HCT116 (cell line): ENCODE measurements around the gene PEAK1. TPM values are rescaled to one million over a fixed set of nuclear protein-coding genes. Genes with fewer than 3 reads are reported as not detected.

Experiments
- ATAC-seq: fragments of 200-7000 bp; cut with Tn5 transposase; 2 replicates; pipeline ENCODE4 v1.9.1; 2020; ENCODE audit warnings: mild to moderate bottlenecking, moderate library complexity
- BruUV-seq: library from RNA; stranded (reverse); fragments of 400-500 nt; replicated peaks from 2 replicates; lab custom pipeline; 2021; lab: Mats Ljungman, UMichigan
- CTCF ChIA-PET: fragments of 300-600 bp; sonication (Branson Sonifier 250); formaldehyde crosslinking; loops from one replicate; lab custom pipeline; 2021; ENCODE audit warnings: antibody characterized with exemption; lab: Charles Lee
- POLR2A ChIA-PET: fragments of 300-600, 350-600 bp; sonication (Branson Sonifier 250); formaldehyde crosslinking; loops from one replicate; lab custom pipeline; 2021; ENCODE audit warnings: antibody characterized with exemption; lab: Charles Lee
- RAD21 ChIA-PET, 2 experiments: fragments of 300-600 bp; sonication (Branson Sonifier 250); formaldehyde crosslinking; loops; one replicate each; lab custom pipeline; 2023; ENCODE audit warnings: low total read pairs in 2 of 2; ENCODE audit not compliant: uncharacterized antibody in 2 of 2, unreplicated experiment in 2 of 2, low non-redundant PET in 1 of 2; lab: Charles Lee
- DNase-seq: peaks from one replicate; pipeline ENCODE4 v3.0.0-alpha.2; 2010; ENCODE audit warnings: low read depth, low spot score
- H2AFZ ChIP-seq: fragments of 200-600 bp; shearing (Covaris generic), sonication (generic); 2 replicates; pipeline ENCODE4 v1.6.1; 2017; ENCODE audit warnings: low read depth, mixed run types, mixed read lengths, antibody characterized with exemption, low read length; ENCODE audit not compliant: poor library complexity, severe bottlenecking
- H3K27ac ChIP-seq: 2 replicates; pipeline ENCODE4 v1.5.1; 2012; ENCODE audit warnings: low read depth, low read length
- H3K27me3 ChIP-seq: fragments of 200-600 bp; sonication (generic); 2 replicates; pipeline ENCODE4 v1.6.1; 2016; ENCODE audit warnings: mixed run types, low read length, mixed read lengths; ENCODE audit not compliant: insufficient read depth
- H3K36me3 ChIP-seq, 2 experiments: fragments of 200-500 bp in 1 of 2; fragments of 200-600 bp in 1 of 2; sonication (Bioruptor generic) in 1 of 2; sonication (generic) in 1 of 2; 2 replicates each; pipeline versions ENCODE4 v1.5.1 to v1.6.1; 2014 to 2016; ENCODE audit warnings: low read length in 2 of 2, inconsistent platforms in 1 of 2, mixed read lengths in 1 of 2, mixed run types in 1 of 2; ENCODE audit not compliant: insufficient read depth in 2 of 2, control insufficient read depth in 1 of 2
- H3K4me1 ChIP-seq, 2 experiments: fragments of 200-600 bp in 1 of 2; sonication (generic) in 1 of 2; 2 replicates each; pipeline versions ENCODE4 v1.5.1 to v1.6.1; 2012 to 2017; ENCODE audit warnings: low read length in 2 of 2, inconsistent platforms in 1 of 2, mild to moderate bottlenecking in 1 of 2, mixed read lengths in 1 of 2, mixed run types in 1 of 2, moderate library complexity in 1 of 2; ENCODE audit not compliant: insufficient read depth in 2 of 2, control insufficient read depth in 1 of 2
- H3K4me2 ChIP-seq: fragments of 200-600 bp; sonication (generic); 2 replicates; pipeline ENCODE4 v1.6.1; 2017; ENCODE audit warnings: mixed run types, low read length, mixed read lengths
- H3K4me3 ChIP-seq, 2 experiments: fragments of 200-600 bp in 1 of 2; sonication (generic) in 1 of 2; replicated peaks in 1 of 2; 2 replicates each; pipeline ENCODE4 v1.5.1; 2011 to 2016; ENCODE audit warnings: low read length in 2 of 2, control low read depth in 1 of 2, low read depth in 1 of 2, mild to moderate bottlenecking in 1 of 2, mixed read lengths in 1 of 2, mixed run types in 1 of 2
- H3K79me2 ChIP-seq: fragments of 200-600 bp; sonication (generic); 2 replicates; pipeline ENCODE4 v1.6.1; 2017; ENCODE audit warnings: mild to moderate bottlenecking, mixed run types, low read length, moderate library complexity, mixed read lengths; ENCODE audit not compliant: insufficient read depth
- H3K9ac ChIP-seq: fragments of 200-600 bp; sonication (generic); 2 replicates; pipeline ENCODE4 v1.6.1; 2016; ENCODE audit warnings: low read length, mixed read lengths
- H3K9me2 ChIP-seq: fragments of 200-600 bp; sonication (generic), shearing (Covaris generic); 2 replicates; pipeline ENCODE4 v1.6.1; 2017; ENCODE audit warnings: mixed run types, mild to moderate bottlenecking, moderate library complexity; ENCODE audit not compliant: insufficient read depth
- H3K9me3 ChIP-seq, 2 experiments: fragments of 200-500 bp in 1 of 2; fragments of 200-600 bp in 1 of 2; sonication (Bioruptor generic) in 1 of 2; sonication (generic) in 1 of 2; 2 replicates each; pipeline ENCODE4 v1.6.1; 2014 to 2017; ENCODE audit warnings: low read length in 2 of 2, mixed read lengths in 2 of 2, inconsistent platforms in 1 of 2, low read depth in 1 of 2, mild to moderate bottlenecking in 1 of 2, mixed run types in 1 of 2, moderate library complexity in 1 of 2; ENCODE audit not compliant: control insufficient read depth in 1 of 2, insufficient read depth in 1 of 2
- H4K20me1 ChIP-seq: fragments of 200-600 bp; sonication (generic), shearing (Covaris generic); 2 replicates; pipeline ENCODE4 v1.6.1; 2017; ENCODE audit warnings: mixed run types, mild to moderate bottlenecking, moderate library complexity; ENCODE audit not compliant: insufficient read depth
- ATF3 ChIP-seq: IDR thresholded peaks from 2 replicates; pipeline ENCODE4 v1.6.1; 2012
- CBX3 ChIP-seq: IDR thresholded peaks from 2 replicates; pipeline ENCODE4 v1.6.1; 2012; ENCODE audit warnings: low read depth
- CEBPB ChIP-seq: IDR thresholded peaks from 2 replicates; pipeline ENCODE4 v1.6.1; 2012; ENCODE audit warnings: low read depth
- CTCF ChIP-seq, 3 experiments: fragments of 200-600 bp in 1 of 3; sonication (generic) in 1 of 3; IDR thresholded peaks in 2 of 3; conservative IDR thresholded peaks in 1 of 3; 2 replicates each; pipeline ENCODE4 v1.5.1; 2012 to 2017; ENCODE audit warnings: low read depth in 2 of 3, low read length in 2 of 3, antibody characterized with exemption in 1 of 3, borderline replicate concordance in 1 of 3, control low read depth in 1 of 3, mild to moderate bottlenecking in 1 of 3, mixed read lengths in 1 of 3, mixed run types in 1 of 3, moderate library complexity in 1 of 3; ENCODE audit not compliant: insufficient read depth in 1 of 3
- EZH2 ChIP-seq: fragments of 200-600 bp; sonication (generic); IDR thresholded peaks from 2 replicates; pipeline ENCODE4 v1.6.1; 2017; ENCODE audit warnings: antibody characterized with exemption, mixed run types
- EZH2phosphoT487 ChIP-seq: fragments of 200-600 bp; IDR thresholded peaks from 2 replicates; pipeline ENCODE4 v1.6.1; 2018; ENCODE audit warnings: antibody characterized with exemption, borderline replicate concordance
- FOSL1 ChIP-seq: IDR thresholded peaks from 2 replicates; pipeline ENCODE4 v1.6.1; 2012; ENCODE audit warnings: low read depth
- JUND ChIP-seq: IDR thresholded peaks from 2 replicates; pipeline ENCODE4 v1.6.1; 2012
- MAX ChIP-seq: IDR thresholded peaks from 2 replicates; pipeline ENCODE4 v1.6.1; 2012
- POLR2A ChIP-seq: IDR thresholded peaks from 2 replicates; pipeline ENCODE4 v1.7.0; 2011; ENCODE audit warnings: borderline replicate concordance; ENCODE audit not compliant: insufficient read depth, insufficient read length; ENCODE audit errors: extremely low read depth
- POLR2AphosphoS5 ChIP-seq: IDR thresholded peaks from 2 replicates; pipeline ENCODE4 v1.6.1; 2011; ENCODE audit warnings: mild to moderate bottlenecking, low read depth, low read length, moderate library complexity
- RAD21 ChIP-seq: IDR thresholded peaks from 2 replicates; pipeline ENCODE4 v1.6.1; 2012; ENCODE audit warnings: low read depth, mild to moderate bottlenecking
- REST ChIP-seq: IDR thresholded peaks from 2 replicates; pipeline ENCODE4 v1.6.1; 2012; ENCODE audit warnings: low read depth
- SIN3A ChIP-seq: IDR thresholded peaks from 2 replicates; pipeline ENCODE4 v1.6.1; 2012; ENCODE audit warnings: low read depth
- SP1 ChIP-seq: IDR thresholded peaks from 2 replicates; pipeline ENCODE4 v1.6.1; 2012; ENCODE audit warnings: low read depth
- SRF ChIP-seq: IDR thresholded peaks from 2 replicates; pipeline ENCODE4 v1.6.1; 2012; ENCODE audit warnings: low read depth
- TCF7L2 ChIP-seq: IDR thresholded peaks from 2 replicates; pipeline ENCODE4 v1.7.0; 2011; ENCODE audit warnings: borderline replicate concordance, inconsistent platforms; ENCODE audit not compliant: insufficient read depth, insufficient read length; ENCODE audit errors: extremely low read depth
- YY1 ChIP-seq: IDR thresholded peaks from 2 replicates; pipeline ENCODE4 v1.6.1; 2011; ENCODE audit warnings: low read length, low read depth, moderate library complexity, mild to moderate bottlenecking; ENCODE audit not compliant: insufficient replicate concordance; ENCODE audit errors: extremely low read depth
- ZBTB33 ChIP-seq: IDR thresholded peaks from 2 replicates; pipeline ENCODE4 v1.6.1; 2011; ENCODE audit warnings: mild to moderate bottlenecking, low read length, moderate library complexity; ENCODE audit not compliant: insufficient replicate concordance; ENCODE audit errors: extremely low read depth
- ZNF274 ChIP-seq: fragments of 200-500 bp; sonication (Bioruptor generic); IDR thresholded peaks from 2 replicates; pipeline ENCODE4 v1.6.1; 2014; ENCODE audit warnings: mild to moderate bottlenecking, low read depth, low read length, inconsistent platforms
- intact Hi-C: fragments of 100-400 bp; cut with micrococcal nuclease; formaldehyde crosslinking; loops from 2 replicates; pipeline ENCODE4 v1.10.0; 2022
- total RNA-seq: library from RNA; stranded (reverse); gene quantifications from one replicate; pipeline ENCODE4 v1.2.1, GENCODE V29; 2021; ENCODE audit not compliant: unreplicated experiment

PEAK1 gene
- total RNA-seq, 1 experiment from 2014 or later: 23.4 TPM

- DNase-seq: no peak
- no peak overlapping the region for H3K9ac ChIP-seq
- H3K4me2 ChIP-seq: no peak overlapping the region
- no peak overlapping the region for H3K4me3 ChIP-seq
- peaks cover 11% of the 10 kb centered on the region for H3K79me2 ChIP-seq
- no peaks in the 10 kb centered on the region for H4K20me1 ChIP-seq
- POLR2A ChIA-PET: no interaction called here
- no peaks in the 10 kb centered on the region for H3K36me3 ChIP-seq
- H3K27me3 ChIP-seq: no peaks in the 10 kb centered on the region
- H3K9me3 ChIP-seq: no peaks in the 10 kb centered on the region
- CTCF ChIA-PET: interaction anchor here (0.8 kb wide), 1 partner anchor 33 kb away, joined by 3 read pairs; no protein-coding TSS in a partner anchor
- peaks cover 4 to 12% of the 10 kb centered on the region in 2 experiments; a peak in 3 of 4 replicates for H3K4me1 ChIP-seq
- no peak overlapping the region for H3K27ac ChIP-seq
- ATAC-seq: no peak
- H3K9me2 ChIP-seq: no peaks in the 10 kb centered on the region
- H2AFZ ChIP-seq: no peak overlapping the region
- RAD21 ChIA-PET: no interaction called here
- no peak for TF ChIP-seq RAD21
- no peak for TF ChIP-seq JUND
- no peak for TF ChIP-seq YY1
- TF ChIP-seq ATF3: no peak
- TF ChIP-seq ZNF274: no peak
- no peak for TF ChIP-seq FOSL1
- no peak for TF ChIP-seq CEBPB
- no peak for TF ChIP-seq EZH2
- no peak for TF ChIP-seq EZH2phosphoT487
- no peak for TF ChIP-seq CBX3
- no peak for TF ChIP-seq SP1
- no peak for TF ChIP-seq CTCF (IDR thresholded peaks at IDR 0.05 in 2 of 3, conservative IDR thresholded peaks at IDR 0.05 in 1 of 3; ENCODE audit: borderline replicate concordance in 1 of 3, insufficient read depth in 1 of 3, low read depth in 2 of 3, low read length in 2 of 3)
- TF ChIP-seq ZBTB33: no peak
- no peak for TF ChIP-seq MAX
- no peak for TF ChIP-seq SIN3A
- TF ChIP-seq POLR2A: no peak
- TF ChIP-seq SRF: no peak
- no peak for TF ChIP-seq TCF7L2
- no peak for TF ChIP-seq REST
- TF ChIP-seq POLR2AphosphoS5: no peak
- no TSS peak for BruUV-seq
- intact Hi-C loops: no loop called here
Measured at GRCh38 chr15:77074350-77074749, 345.6 kb downstream of the PEAK1 start.
